Endodermal cell (in vitro differentiated cells): ENCODE data around the gene ZNF549. TPM values are rescaled to one million over a fixed set of nuclear protein-coding genes. Genes with fewer than 3 reads are reported as not detected.
A peak's percentile ranks its signal among the peaks of the same experiment; 100 is the strongest.

ENCODE experiments used
- DNase-seq: peaks from one replicate; pipeline ENCODE4 v3.0.0-alpha.2; 2017
- H3K27ac ChIP-seq: 2 replicates; pipeline ENCODE4 v1.5.1; 2013; ENCODE audit warnings: mild to moderate bottlenecking, low read depth, low read length, moderate library complexity
- H3K27me3 ChIP-seq: 2 replicates; pipeline ENCODE4 v1.6.1; 2013; ENCODE audit warnings: mild to moderate bottlenecking, low read length, moderate library complexity; ENCODE audit not compliant: insufficient read depth, control insufficient read depth, poor library complexity, severe bottlenecking
- H3K36me3 ChIP-seq: 2 replicates; pipeline ENCODE4 v1.7.0; 2013; ENCODE audit warnings: mild to moderate bottlenecking, low read length, moderate library complexity; ENCODE audit not compliant: control insufficient read depth, insufficient read depth
- H3K4me1 ChIP-seq: one replicate; pipeline ENCODE4 v1.7.0; 2013; ENCODE audit warnings: low read length; ENCODE audit not compliant: control insufficient read depth, insufficient read depth
- H3K4me3 ChIP-seq: 2 replicates; pipeline ENCODE4 v1.5.1; 2013; ENCODE audit warnings: mild to moderate bottlenecking, low read length, moderate library complexity
- H3K9ac ChIP-seq: 2 replicates; pipeline ENCODE4 v1.6.1; 2013; ENCODE audit warnings: mild to moderate bottlenecking, low read length, moderate library complexity; ENCODE audit not compliant: poor library complexity, severe bottlenecking; ENCODE audit errors: extremely low read depth
- H3K9me3 ChIP-seq: 2 replicates; pipeline ENCODE4 v1.6.1; 2013; ENCODE audit warnings: mild to moderate bottlenecking, low read length, moderate library complexity; ENCODE audit not compliant: control insufficient read depth
- H3K27ac Mint-ChIP-seq: 2 replicates; pipeline ENCODE4 v1.8.0; 2020; ENCODE audit warnings: mixed read lengths
- H3K27me3 Mint-ChIP-seq: 2 replicates; pipeline ENCODE4 v1.8.0; 2021; ENCODE audit warnings: mild to moderate bottlenecking, mixed read lengths; ENCODE audit not compliant: insufficient read depth
- H3K36me3 Mint-ChIP-seq: 2 replicates; pipeline ENCODE4 v1.8.0; 2020; ENCODE audit warnings: low read depth, mixed read lengths
- H3K4me1 Mint-ChIP-seq: 2 replicates; pipeline ENCODE4 v1.8.0; 2020; ENCODE audit warnings: mixed read lengths
- H3K4me3 Mint-ChIP-seq: 2 replicates; pipeline ENCODE4 v1.8.0; 2020; ENCODE audit warnings: mild to moderate bottlenecking, moderate library complexity, mixed read lengths
- H3K9me3 Mint-ChIP-seq: 2 replicates; pipeline ENCODE4 v1.8.0; 2020; ENCODE audit warnings: mild to moderate bottlenecking, mixed read lengths
- WGBS, 2 experiments: methylation state at CpG; one replicate each; pipeline versions ENCODE4 v1.1.5 to v1.1.7; 2013; ENCODE audit warnings: missing lambda C conversion rate in 2 of 2, mixed read lengths in 1 of 2; ENCODE audit not compliant: insufficient coverage in 1 of 2, insufficient read length in 1 of 2; 5-methylcytosine and 5-hydroxymethylcytosine counted together
- total RNA-seq, 2 donors: library from RNA; stranded (reverse); fragmentation: NEBNext Ultra II Directional in 1 of 2; extraction: Animal tissue kit (Norgen Biotek cat#: 25700) in 1 of 2; gene quantifications; 2 replicates in 1 of 2; 3 replicates in 1 of 2; pipeline ENCODE4 v1.2.1, GENCODE V29; 2021
- TF ChIP-seq, protein P1 (sequence below): fragments of 200-600 bp; sonication (generic); conservative IDR thresholded peaks from 2 replicates; pipeline ENCODE4 v1.5.0; 2021; ENCODE audit warnings: antibody characterized with exemption, mild to moderate bottlenecking

Gene ZNF549
- total RNA-seq, 2 donors from 2014 or later: 9.5 to 14.0 TPM

DNA sequence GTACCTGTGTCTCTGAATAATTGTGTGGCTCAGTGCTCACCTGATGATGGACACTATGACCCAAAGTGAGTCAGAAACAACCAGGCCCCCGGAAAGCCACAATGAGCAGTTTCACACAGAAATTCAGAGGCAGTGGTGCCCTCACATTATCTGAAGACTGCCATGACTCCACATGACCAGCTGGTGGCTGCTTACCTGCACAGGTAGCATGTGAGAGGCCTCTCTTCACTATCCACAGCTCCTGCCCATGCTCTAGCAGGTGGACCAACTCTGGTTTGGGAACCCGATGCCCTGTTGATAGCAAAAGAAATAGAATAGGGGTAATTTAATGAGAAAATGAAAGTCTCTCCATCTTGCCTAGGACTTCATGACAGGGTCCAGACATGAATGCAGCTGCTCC is 25.3 kb downstream of the ZNF549 start:
- 92% methylated on average over 2 of the region's 2 CpGs; no CpG with 5 or more reads in 1 of the 2 experiments for WGBS, 2 experiments
- TF ChIP-seq, protein P1, sequence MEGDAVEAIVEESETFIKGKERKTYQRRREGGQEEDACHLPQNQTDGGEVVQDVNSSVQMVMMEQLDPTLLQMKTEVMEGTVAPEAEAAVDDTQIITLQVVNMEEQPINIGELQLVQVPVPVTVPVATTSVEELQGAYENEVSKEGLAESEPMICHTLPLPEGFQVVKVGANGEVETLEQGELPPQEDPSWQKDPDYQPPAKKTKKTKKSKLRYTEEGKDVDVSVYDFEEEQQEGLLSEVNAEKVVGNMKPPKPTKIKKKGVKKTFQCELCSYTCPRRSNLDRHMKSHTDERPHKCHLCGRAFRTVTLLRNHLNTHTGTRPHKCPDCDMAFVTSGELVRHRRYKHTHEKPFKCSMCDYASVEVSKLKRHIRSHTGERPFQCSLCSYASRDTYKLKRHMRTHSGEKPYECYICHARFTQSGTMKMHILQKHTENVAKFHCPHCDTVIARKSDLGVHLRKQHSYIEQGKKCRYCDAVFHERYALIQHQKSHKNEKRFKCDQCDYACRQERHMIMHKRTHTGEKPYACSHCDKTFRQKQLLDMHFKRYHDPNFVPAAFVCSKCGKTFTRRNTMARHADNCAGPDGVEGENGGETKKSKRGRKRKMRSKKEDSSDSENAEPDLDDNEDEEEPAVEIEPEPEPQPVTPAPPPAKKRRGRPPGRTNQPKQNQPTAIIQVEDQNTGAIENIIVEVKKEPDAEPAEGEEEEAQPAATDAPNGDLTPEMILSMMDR: peak; percentile 45
- H3K36me3 ChIP-seq: peaks cover 89% of the 10 kb centered on the region
- no peaks in the 10 kb centered on the region for H3K4me1 ChIP-seq
- no peak for DNase-seq
- H3K4me3 ChIP-seq: no peak overlapping the region
- H3K9me3 ChIP-seq: peaks cover 35% of the 10 kb centered on the region
- Mint-ChIP-seq H3K27me3 (no peaks in the 10 kb centered on the region), H3K36me3 (peaks cover 99% of the 10 kb centered on the region), H3K4me1 (peaks cover 4% of the 10 kb centered on the region), H3K27ac (no peak overlapping the region), H3K9me3 (peaks cover 33% of the 10 kb centered on the region), H3K4me3 (no peak overlapping the region)
- no peak overlapping the region for H3K9ac ChIP-seq
- no peak overlapping the region for H3K27ac ChIP-seq
- no peaks in the 10 kb centered on the region for H3K27me3 ChIP-seq

GRCh38 chr19:57557659-57558058 is 30.5 kb downstream of the ZNF549 start:
- Histone ChIP-seq H3K27ac (no peak overlapping the region), H3K9me3 (peaks cover 36% of the 10 kb centered on the region), H3K4me1 (no peaks in the 10 kb centered on the region), H3K9ac (no peak overlapping the region), H3K4me3 (peak overlapping the region; percentile 90), H3K36me3 (peaks cover 37% of the 10 kb centered on the region), H3K27me3 (no peaks in the 10 kb centered on the region)
- Mint-ChIP-seq H3K4me3 (peak overlapping the region; percentile 91), H3K27ac (no peak overlapping the region), H3K4me1 (peaks cover 20% of the 10 kb centered on the region), H3K9me3 (peaks cover 34% of the 10 kb centered on the region), H3K36me3 (peaks cover 50% of the 10 kb centered on the region), H3K27me3 (peaks cover 2% of the 10 kb centered on the region)
- TF ChIP-seq, protein P1: no peak
- 86 to 95% methylated on average over 4 to 5 of the region's 5 CpGs for WGBS, 2 experiments
- DNase-seq: no peak

DNA sequence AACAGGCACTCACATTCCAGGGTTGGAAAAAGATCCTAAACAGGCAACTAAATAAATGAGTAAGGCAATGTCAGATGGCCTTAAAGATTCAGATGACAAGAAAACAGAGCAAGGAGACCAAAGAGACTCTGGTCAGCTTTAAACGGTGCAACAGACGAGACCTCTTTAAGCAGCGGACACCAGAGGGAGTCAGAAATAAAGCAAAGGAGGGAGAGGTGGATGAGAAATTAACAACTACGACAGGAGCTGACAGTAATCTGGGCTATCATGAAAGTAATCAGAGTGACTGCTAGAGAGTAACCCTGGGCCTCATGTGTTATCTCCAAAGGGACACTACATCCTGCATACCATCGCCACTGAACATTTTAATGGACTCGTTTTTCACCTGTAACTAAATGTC is 31.4 kb downstream of the ZNF549 start:
- H3K9me3 Mint-ChIP-seq: peaks cover 42% of the 10 kb centered on the region
- 55 to 59% methylated on average over 6 of the region's 6 CpGs for WGBS, 2 experiments
- DNase-seq: no peak
- H3K9ac ChIP-seq: peak overlapping the region; percentile 82
- H3K27me3 ChIP-seq: no peaks in the 10 kb centered on the region
- no peak overlapping the region for H3K27ac ChIP-seq
- peaks cover 5% of the 10 kb centered on the region for H3K27me3 Mint-ChIP-seq
- peaks cover 28% of the 10 kb centered on the region for H3K36me3 ChIP-seq
- H3K4me3 ChIP-seq: peak overlapping the region; percentile 90
- H3K4me3 Mint-ChIP-seq: peak overlapping the region; percentile 91
- H3K9me3 ChIP-seq: peaks cover 37% of the 10 kb centered on the region
- H3K4me1 ChIP-seq: no peaks in the 10 kb centered on the region
- H3K4me1 Mint-ChIP-seq: peaks cover 20% of the 10 kb centered on the region
- peak overlapping the region; percentile 24 for H3K27ac Mint-ChIP-seq
- TF ChIP-seq, protein P1: no peak
- peaks cover 41% of the 10 kb centered on the region for H3K36me3 Mint-ChIP-seq
